ENCODE measurements around the gene ABHD2. TPM values are rescaled to one million over a fixed set of nuclear protein-coding genes. Genes with fewer than 3 reads are reported as not detected.

ABHD2 gene
- total RNA-seq, 1 donor from 2014 or later: 54.7 TPM

GRCh38 chr15:89163271-89164055 lies 75.2 kb downstream of the ABHD2 start:
- DNase-seq (ENCODE audit: low spot score): no peak

GRCh38 chr15:89164712-89165211 lies 76.5 kb downstream of the ABHD2 start:
- no peak for DNase-seq (ENCODE audit: low spot score)

DNA sequence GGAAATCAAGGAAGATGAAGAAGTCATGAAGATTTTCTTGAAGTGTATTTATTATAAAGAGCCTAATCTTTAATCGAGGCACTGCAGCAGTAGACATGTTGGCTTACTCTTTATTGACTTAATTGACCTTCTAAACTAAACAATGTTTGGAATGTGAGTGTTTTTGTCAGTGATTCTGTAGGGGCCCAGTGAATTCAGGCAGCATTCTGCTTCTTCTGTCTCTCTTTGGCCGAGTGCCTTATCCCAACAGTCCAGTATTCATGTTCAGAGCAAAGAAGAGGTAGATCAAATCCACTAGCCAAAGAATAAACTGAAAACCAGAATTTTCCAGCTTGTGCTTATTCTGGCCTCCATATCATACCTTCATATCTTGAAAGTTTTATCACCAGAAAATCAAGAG lies 77.4 kb downstream of the ABHD2 start:
- no peak for DNase-seq (ENCODE audit: low spot score)

DNA sequence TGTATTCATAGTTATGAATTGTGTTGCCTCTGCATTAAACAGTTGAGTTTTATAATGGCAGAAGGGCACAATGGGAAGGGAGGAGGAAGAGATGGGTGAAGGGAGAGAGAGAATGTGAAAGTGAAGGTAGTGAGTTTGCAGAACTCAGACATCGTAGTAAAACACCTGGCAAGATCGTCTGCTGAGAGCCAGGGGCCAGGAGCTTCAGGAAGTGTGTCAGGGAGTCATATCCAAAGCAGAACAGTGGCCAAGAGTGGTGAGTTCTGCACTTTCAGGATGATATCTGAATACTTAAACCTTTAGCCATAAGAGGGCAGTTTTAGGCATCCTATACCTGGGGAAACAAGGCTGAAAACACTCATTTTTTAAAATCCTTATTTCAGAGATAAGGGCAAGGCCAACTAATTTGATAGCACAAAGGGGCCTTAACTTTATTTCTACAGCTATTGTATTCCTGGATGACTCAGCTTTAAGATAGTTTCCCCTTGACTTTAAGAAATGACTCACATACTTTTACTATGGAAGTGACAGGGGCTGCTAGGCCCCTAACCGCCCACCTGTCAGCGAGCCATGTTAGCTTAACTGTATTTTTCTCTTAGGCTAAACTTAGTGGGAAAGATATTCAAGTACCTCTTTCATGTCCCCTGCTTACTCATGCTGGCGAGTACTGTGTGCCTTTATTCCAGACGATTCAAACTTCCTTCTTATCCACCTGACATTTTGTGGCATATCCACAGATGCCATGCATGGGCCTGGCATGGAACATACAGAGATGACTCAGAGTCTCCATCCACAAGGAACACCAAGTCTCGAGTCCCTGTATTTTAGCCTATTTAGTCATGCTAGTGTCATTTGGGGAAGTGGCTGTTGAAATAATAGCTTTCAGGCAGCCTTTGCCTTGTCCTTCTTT lies 79.3 kb downstream of the ABHD2 start:
- DNase-seq (ENCODE audit: low spot score): no peak

DNA sequence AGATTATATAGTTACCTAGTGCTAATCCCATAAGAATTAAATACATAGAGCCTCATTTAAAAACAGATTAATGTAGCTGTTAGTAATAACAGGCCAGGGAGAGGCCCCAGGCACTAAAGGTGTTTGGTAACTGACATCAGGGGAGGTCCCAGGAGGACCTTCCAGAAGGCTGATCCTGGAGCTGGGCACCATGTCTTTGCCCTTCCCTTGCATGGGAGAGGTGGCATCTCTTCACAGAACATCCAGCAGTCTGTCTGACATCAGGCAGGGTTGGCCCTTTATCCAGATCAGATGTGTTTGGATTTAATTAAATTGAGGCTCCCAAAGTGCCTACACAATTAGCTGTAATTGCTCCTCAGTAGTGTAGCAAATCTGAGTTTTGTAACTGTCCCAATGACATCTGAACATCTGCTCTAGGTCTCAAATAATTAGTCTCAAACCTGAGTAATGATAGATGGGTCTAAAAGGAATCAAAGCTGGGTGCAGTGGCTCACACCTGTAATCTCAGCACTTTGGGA lies 80.1 kb downstream of the ABHD2 start:
- no peak for DNase-seq (ENCODE audit: low spot score)

DNA sequence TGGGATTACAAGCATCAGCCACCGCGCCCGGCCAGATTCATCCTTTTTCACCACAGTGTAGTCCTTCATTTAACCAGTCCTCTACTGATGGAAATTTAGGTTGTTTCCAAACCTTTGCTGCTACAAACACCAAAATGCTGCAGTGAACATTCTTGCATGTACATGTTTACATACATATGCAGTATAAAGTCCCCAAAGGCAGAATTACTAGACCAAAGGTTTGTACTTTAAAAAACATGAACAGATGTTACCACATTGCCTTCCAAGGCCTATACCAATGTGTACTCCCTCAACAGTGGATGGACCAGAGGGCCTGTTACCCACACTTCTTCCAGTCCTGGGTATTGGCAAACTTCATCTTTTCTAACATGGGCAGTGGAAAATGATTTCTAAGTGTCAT lies 82.1 kb downstream of the ABHD2 start:
- DNase-seq (ENCODE audit: low spot score): no peak

- no peak for DNase-seq (ENCODE audit: low spot score)
Observed at GRCh38 chr15:89171136-89172072, 83.1 kb downstream of the ABHD2 start.

- no peak for DNase-seq (ENCODE audit: low spot score)
Observed at GRCh38 chr15:89172921-89173320, 84.7 kb downstream of the ABHD2 start.

DNA sequence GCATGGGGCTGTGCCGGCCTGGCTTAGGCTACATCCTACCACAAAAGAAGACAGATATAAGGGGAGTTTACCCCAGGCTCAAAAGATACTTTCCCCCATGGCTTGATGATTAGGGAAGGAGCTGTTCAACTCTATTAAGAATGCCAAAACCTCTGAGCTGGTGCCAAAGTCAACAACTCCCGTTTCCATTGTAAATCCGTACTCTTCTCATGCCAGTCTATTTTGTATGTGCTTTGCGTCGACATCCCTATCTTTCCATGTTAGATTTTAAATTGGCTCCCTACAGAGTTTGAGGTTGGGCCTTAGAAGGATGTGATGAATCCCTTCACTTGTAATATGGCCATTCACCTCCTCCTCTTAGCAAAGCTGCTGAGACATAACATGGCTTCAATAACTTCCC lies 86.2 kb downstream of the ABHD2 start:
- no peak for DNase-seq (ENCODE audit: low spot score)

GRCh38 chr15:89175617-89176191 lies 87.4 kb downstream of the ABHD2 start:
- no peak for DNase-seq (ENCODE audit: low spot score)

DNA sequence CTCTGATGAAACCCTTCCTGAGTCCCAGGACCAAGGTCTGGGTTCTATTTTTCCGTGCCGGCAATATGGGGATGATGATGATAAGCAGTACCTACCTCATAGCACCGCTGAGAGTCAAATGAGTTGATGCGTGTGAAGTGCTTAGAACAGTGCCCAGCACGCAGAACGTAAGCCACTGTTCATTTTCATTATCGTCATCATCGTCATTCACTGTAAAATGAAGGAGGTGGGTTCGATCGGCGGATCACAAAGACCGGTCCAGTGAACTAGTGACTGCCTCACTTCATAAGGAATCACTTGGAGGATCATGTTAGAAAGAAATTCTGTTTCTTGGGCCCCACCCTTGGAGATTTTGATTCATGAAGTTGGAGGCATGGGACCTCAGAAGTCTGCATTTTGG lies 88.9 kb downstream of the ABHD2 start:
- no peak for DNase-seq (ENCODE audit: low spot score)

GRCh38 chr15:89177633-89178306 lies 89.5 kb downstream of the ABHD2 start:
- peak; percentile 80 for DNase-seq (ENCODE audit: low spot score)

DNA sequence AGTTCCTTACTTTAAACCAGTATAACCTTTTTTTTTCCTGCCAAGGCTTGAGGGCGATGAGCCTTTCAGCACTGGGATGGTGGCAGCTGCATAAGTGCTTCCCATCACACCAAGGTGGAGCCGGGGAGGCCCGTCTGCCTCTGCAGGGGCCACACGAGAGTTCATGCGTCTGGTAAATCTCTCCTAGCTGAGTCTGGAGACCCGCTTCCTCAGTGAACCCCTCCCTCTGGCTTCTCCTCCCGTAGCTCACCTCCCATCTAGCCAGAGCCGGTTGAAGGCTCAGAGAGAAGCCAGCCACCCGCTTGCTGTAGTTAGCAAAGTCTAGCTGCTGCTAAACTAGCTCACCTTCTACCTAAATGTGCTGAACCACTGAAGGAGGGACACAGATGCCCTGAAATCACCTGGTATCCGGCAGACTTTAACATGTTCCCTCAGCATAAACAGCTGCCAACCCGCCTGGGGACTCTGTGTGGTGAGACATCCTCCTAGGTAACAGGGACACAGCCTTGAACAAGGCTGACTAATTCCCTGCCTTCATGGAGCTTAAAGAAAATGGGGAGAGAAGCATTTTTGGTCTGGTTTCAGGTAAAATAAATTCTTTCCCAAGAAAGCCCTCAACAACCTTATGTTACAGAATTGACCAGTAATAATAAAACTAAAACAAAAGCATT lies 90.2 kb downstream of the ABHD2 start:
- DNase-seq (ENCODE audit: low spot score): no peak

GRCh38 chr15:89179966-89180875 lies 92.0 kb downstream of the ABHD2 start:
- DNase-seq (ENCODE audit: low spot score): no peak

DNA sequence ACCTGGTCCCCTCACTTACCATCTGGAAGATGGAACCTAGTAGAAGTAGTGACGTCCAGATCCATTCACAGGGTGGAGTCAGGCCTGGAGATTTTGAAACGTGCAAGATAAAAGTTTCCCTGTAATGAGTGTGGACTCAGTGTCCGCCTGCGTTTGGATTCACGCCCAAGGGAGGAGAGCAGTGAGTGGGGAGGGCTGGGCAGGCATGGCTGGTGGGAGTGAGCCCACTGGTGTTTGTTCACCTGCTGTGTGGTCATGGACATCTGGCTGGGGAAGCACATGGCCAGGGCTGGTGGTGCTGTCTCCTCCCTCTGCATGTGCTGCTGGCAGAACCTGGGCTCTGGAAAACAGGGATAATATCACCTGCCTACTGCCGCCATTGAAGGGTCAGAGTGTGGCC lies 96.1 kb downstream of the ABHD2 start:
- DNase-seq (ENCODE audit: low spot score): no peak

- no peak for DNase-seq (ENCODE audit: low spot score)
Observed at GRCh38 chr15:89184886-89185526, 96.8 kb downstream of the ABHD2 start.

DNA sequence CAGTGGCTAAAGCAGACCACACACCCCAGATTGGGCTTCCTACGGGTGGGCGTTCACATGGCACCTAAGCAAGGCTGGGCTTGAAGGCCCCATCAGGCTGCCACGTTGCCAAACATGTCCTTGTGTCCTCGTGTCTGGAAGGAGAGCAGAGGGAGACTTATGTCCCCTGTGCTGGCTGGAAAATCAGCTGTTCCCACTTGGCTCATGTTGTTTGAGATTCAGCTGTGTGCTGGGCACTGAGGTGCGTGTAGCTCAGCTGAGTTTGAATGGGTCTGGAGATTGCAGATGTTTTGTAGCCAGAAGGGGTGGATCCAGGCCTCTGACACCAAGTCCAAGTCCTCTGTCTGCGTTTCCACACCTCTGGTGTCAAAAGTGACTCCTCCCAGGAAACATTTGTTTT lies 98.5 kb downstream of the ABHD2 start:
- DNase-seq (ENCODE audit: low spot score): no peak
